GM10248 (cell line): Measurements from ENCODE around the gene TAGLN.

Experiments
- CTCF ChIA-PET: fragments of 300-600 bp; sonication (Branson Sonifier 250); formaldehyde crosslinking; extraction: SDS; loops from one replicate; lab custom pipeline; 2021; ENCODE audit warnings: antibody characterized with exemption; lab: Yijun Ruan, JAX
- POLR2A ChIA-PET: fragments of 350-650 bp; sonication (Branson Sonifier 250); formaldehyde crosslinking; extraction: SDS; loops from one replicate; lab custom pipeline; 2020; ENCODE audit warnings: antibody characterized with exemption; lab: Yijun Ruan, JAX
- DNase-seq: peaks from one replicate; pipeline ENCODE4 v3.0.0; 2012; ENCODE audit errors: extremely low spot score
- TF ChIP-seq, protein P1 (sequence below): IDR thresholded peaks from 2 replicates; pipeline ENCODE4 v1.5.1; 2012; ENCODE audit warnings: mild to moderate bottlenecking, low read depth; ENCODE audit errors: extremely low read depth, missing control alignments, control extremely low read depth

Gene TAGLN

DNA sequence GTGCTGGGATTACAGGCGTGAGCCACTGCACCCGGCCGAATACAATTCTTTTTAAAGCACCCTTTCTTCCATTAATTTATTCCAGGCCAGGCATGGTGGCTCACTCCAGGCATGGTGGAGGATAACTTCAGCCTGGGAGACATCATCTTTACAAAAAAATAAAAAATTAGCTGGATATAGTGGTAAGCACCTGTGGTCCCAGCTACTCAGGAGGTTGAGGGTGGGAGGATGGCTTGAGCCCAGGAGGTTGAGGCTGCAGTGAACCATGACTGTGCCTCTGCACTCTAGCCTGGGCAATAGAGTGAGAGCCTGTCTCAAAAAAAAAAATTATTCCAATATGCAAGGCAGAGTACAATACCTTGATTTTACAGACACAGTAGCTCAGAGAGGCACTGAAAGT lies 11.4 kb downstream of the TAGLN start:
- TF ChIP-seq, protein P1, sequence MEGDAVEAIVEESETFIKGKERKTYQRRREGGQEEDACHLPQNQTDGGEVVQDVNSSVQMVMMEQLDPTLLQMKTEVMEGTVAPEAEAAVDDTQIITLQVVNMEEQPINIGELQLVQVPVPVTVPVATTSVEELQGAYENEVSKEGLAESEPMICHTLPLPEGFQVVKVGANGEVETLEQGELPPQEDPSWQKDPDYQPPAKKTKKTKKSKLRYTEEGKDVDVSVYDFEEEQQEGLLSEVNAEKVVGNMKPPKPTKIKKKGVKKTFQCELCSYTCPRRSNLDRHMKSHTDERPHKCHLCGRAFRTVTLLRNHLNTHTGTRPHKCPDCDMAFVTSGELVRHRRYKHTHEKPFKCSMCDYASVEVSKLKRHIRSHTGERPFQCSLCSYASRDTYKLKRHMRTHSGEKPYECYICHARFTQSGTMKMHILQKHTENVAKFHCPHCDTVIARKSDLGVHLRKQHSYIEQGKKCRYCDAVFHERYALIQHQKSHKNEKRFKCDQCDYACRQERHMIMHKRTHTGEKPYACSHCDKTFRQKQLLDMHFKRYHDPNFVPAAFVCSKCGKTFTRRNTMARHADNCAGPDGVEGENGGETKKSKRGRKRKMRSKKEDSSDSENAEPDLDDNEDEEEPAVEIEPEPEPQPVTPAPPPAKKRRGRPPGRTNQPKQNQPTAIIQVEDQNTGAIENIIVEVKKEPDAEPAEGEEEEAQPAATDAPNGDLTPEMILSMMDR: no peak
- POLR2A ChIA-PET: no interaction called here
- DNase-seq: no peak
- CTCF ChIA-PET: interaction anchor here (0.7 to 2.7 kb wide), 4 partner anchors 14 to 29 kb away, joined by 3 to 21 read pairs (median 8); partner anchors contain the start of gene PCSK7

GRCh38 chr11:117212697-117213355 lies 13.7 kb downstream of the TAGLN start:
- DNase-seq: no peak
- POLR2A ChIA-PET: no interaction called here
- TF ChIP-seq, protein P1: no peak
- CTCF ChIA-PET: interaction anchor here (1.6 to 2.4 kb wide), 3 partner anchors 14 to 19 kb away, joined by 5 to 17 read pairs (median 9); partner anchors contain the start of gene PCSK7

DNA sequence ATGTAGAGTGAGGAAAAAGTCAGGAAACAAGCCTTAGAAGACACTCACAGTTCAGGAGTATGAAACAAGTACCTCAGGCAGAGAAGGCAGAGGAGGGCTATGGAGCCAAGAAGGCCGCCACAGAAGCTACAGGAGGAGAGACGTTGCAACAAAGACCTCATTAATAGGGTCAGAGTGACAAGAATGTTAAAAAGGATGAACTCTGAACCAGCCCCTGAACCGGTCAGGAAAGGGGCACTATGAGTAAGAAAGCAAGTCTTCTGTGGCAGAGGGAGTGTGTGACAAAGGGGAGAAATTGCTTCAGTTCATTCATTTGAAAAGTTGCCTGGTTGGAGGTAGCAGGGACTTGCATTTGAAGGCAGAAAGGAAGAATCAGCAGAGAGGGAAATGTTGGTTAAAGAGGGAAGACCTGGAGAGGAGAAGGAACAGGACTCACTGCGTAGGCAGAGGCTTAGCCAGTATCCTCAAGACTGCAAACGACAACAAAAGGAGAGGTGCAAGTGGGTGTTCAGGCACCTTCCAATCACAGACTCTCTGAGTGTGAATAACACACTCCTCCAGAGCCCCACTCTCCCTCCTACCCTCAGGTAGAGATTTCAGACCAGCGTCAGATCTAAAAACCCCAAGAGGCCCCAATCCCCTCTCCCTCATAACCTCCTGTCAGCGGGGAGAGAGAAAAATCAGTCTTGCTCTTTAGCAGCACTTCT lies 15.4 kb downstream of the TAGLN start:
- POLR2A ChIA-PET: no interaction called here
- TF ChIP-seq, protein P1: no peak
- CTCF ChIA-PET: interaction anchor here (1.1 to 2.4 kb wide), 3 partner anchors 12 to 34 kb away, joined by 5 to 17 read pairs (median 5); partner anchors contain the start of gene PCSK7
- DNase-seq: no peak

DNA sequence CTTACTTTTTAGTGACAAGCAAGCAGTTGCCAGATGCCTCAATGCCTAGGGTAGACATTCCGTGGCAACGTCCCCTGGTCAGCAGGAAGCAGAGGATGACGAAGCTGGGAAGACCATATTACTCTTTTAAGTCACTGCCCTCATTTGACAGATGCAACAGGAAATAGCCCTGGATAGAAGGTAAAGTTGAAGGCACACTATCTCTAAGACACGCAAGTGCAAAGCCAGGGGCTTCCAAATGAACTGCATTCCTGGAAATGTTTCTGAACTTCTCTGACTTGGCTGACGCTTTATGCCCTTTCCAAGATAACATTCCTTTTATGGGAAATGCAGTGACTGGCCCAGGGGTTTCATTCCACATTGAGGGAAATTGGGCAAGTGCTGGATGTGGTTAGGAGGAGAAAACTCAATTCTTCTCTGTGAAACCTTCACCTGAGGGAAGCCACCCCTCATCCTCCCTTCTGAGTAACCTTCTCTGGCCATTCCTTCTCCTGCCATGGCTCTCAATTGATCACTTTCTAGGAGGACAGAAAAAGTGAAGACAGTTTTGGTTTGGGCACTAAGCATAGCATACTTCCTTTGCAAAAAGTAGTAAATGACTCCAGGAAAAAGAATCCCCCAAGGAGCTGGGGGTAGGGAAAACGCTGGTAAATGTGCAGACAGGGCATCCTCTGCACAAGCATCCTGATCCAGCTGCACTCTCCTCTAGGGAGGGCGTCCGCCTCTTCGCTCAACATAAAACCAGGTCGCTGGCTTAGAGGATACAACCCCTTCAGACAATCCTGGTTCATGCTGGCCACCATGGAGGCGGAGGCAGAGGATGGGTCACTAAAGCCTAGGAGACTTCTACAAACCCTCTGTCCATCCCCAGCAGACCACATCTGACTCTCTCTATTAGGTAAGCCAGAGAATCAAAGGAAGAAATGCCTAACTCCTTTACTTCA lies 18.2 kb downstream of the TAGLN start:
- DNase-seq: no peak
- CTCF ChIA-PET: interaction anchor here (3.4 kb wide), 1 partner anchor 9 kb away, joined by 22 read pairs; no protein-coding TSS in a partner anchor
- TF ChIP-seq, protein P1: no peak
- POLR2A ChIA-PET: no interaction called here

- ChIA-PET CTCF (interaction anchor here (0.7 to 3.4 kb wide), 2 partner anchors 8 to 35 kb away, joined by 3 to 22 read pairs; no protein-coding TSS in a partner anchor), POLR2A (interaction anchor here (0.5 to 1.0 kb wide), 3 partner anchors 8 to 145 kb away, joined by 3 to 5 read pairs (median 4); no protein-coding TSS in a partner anchor)
- no peak for DNase-seq
- TF ChIP-seq, protein P1: no peak
Measured at GRCh38 chr11:117218133-117218915, 19.2 kb downstream of the TAGLN start.
